ENCODE data around the gene LNPEP.
A peak's percentile ranks its signal among the peaks of the same experiment; 100 is the strongest.

Gene LNPEP

GRCh38 chr5:97026721-97027120 lies 90.8 kb downstream of the LNPEP start:
- peak; percentile 27 for DNase-seq (ENCODE audit: low read depth)
- H3K4me3 ChIP-seq (ENCODE audit: low read length), result no peak overlapping the region
- no peak for TF ChIP-seq CTCF (conservative IDR thresholded peaks at IDR 0.05; ENCODE audit: low read length)

GRCh38 chr5:97037819-97038218 lies 101.9 kb downstream of the LNPEP start:
- no peak overlapping the region for H3K4me3 ChIP-seq (ENCODE audit: low read length)
- TF ChIP-seq CTCF (conservative IDR thresholded peaks at IDR 0.05; ENCODE audit: low read length), result no peak
- DNase-seq (ENCODE audit: low read depth), result no peak

- TF ChIP-seq CTCF (conservative IDR thresholded peaks at IDR 0.05; ENCODE audit: low read length), result no peak
- no peak for DNase-seq (ENCODE audit: low read depth)
- H3K4me3 ChIP-seq (ENCODE audit: low read length), result no peak overlapping the region
Measured at GRCh38 chr5:97041239-97041638, 105.4 kb downstream of the LNPEP start.

- no peak for DNase-seq (ENCODE audit: low read depth)
- no peak overlapping the region for H3K4me3 ChIP-seq (ENCODE audit: low read length)
- TF ChIP-seq CTCF (conservative IDR thresholded peaks at IDR 0.05; ENCODE audit: low read length), result no peak
Measured at GRCh38 chr5:97042996-97043395, 107.1 kb downstream of the LNPEP start.

GRCh38 chr5:97043511-97043910 lies 107.6 kb downstream of the LNPEP start:
- H3K4me3 ChIP-seq (ENCODE audit: low read length), result no peak overlapping the region
- no peak for TF ChIP-seq CTCF (conservative IDR thresholded peaks at IDR 0.05; ENCODE audit: low read length)
- no peak for DNase-seq (ENCODE audit: low read depth)

GRCh38 chr5:97044052-97044451 lies 108.2 kb downstream of the LNPEP start:
- no peak overlapping the region for H3K4me3 ChIP-seq (ENCODE audit: low read length)
- no peak for DNase-seq (ENCODE audit: low read depth)
- TF ChIP-seq CTCF (conservative IDR thresholded peaks at IDR 0.05; ENCODE audit: low read length), result peak; percentile 29; the same call in 1 of the 2 replicates

GRCh38 chr5:97046270-97046982 lies 110.5 kb downstream of the LNPEP start:
- no peak overlapping the region for H3K4me3 ChIP-seq (ENCODE audit: low read length)
- TF ChIP-seq CTCF (conservative IDR thresholded peaks at IDR 0.05; ENCODE audit: low read length), result no peak; the same call in 1 of the 2 replicates
- DNase-seq (ENCODE audit: low read depth), result peak; percentile 30

Data from AG10803 (cell line).